Osteoblast (primary cell): ENCODE measurements around the gene SERTAD3. TPM values are rescaled to one million over a fixed set of nuclear protein-coding genes. Genes with fewer than 3 reads are reported as not detected.

Source experiments
- DNase-seq: peaks from one replicate; pipeline ENCODE4 v3.0.0; 2011; ENCODE audit warnings: low spot score, mixed read lengths; ENCODE audit not compliant: insufficient read length; ENCODE audit errors: missing footprints
- H2AFZ ChIP-seq: 2 replicates; pipeline ENCODE4 v1.6.0; 2011; ENCODE audit warnings: mild to moderate bottlenecking, low read length
- H3K27ac ChIP-seq: 2 replicates; pipeline ENCODE4 v1.5.1; 2011; ENCODE audit warnings: mild to moderate bottlenecking, low read depth, low read length, moderate library complexity
- H3K27me3 ChIP-seq: 2 replicates; pipeline ENCODE4 v1.6.0; 2012; ENCODE audit warnings: mild to moderate bottlenecking, control low read depth, inconsistent platforms, low read length, moderate library complexity; ENCODE audit not compliant: insufficient read depth
- H3K36me3 ChIP-seq: 2 replicates; pipeline ENCODE4 v1.5.1; 2011; ENCODE audit warnings: mild to moderate bottlenecking, low read length, control low read depth, moderate library complexity; ENCODE audit not compliant: insufficient read depth
- H3K4me1 ChIP-seq: 2 replicates; pipeline ENCODE4 v1.5.1; 2011; ENCODE audit warnings: mild to moderate bottlenecking, low read length, control low read depth, moderate library complexity; ENCODE audit not compliant: insufficient read depth
- H3K4me2 ChIP-seq: 2 replicates; pipeline ENCODE4 v1.6.0; 2011; ENCODE audit warnings: mild to moderate bottlenecking, low read length; ENCODE audit not compliant: insufficient read depth
- H3K4me3 ChIP-seq: fragments of 200-600 bp; sonication (generic); 3 replicates; pipeline ENCODE4 v1.5.1; 2012; ENCODE audit warnings: mild to moderate bottlenecking, low read length, inconsistent platforms; ENCODE audit not compliant: insufficient read depth
- H3K79me2 ChIP-seq: 2 replicates; pipeline ENCODE4 v1.6.0; 2012; ENCODE audit warnings: mild to moderate bottlenecking, low read length, control low read depth, inconsistent platforms; ENCODE audit not compliant: insufficient read depth
- H3K9me3 ChIP-seq: 2 replicates; pipeline ENCODE4 v1.5.1; 2011; ENCODE audit warnings: low read depth, low read length, control low read depth
- H4K20me1 ChIP-seq: 2 replicates; pipeline ENCODE4 v1.6.0; 2012; ENCODE audit warnings: mild to moderate bottlenecking, low read length, control low read depth; ENCODE audit not compliant: insufficient read depth
- total RNA-seq: library from RNA; depleted of rRNA; stranded (reverse); fragments of >200 nt; gene quantifications from 2 replicates; pipeline ENCODE4 v1.2.3, GENCODE V29; 2012
- TF ChIP-seq, protein P1 (sequence below): IDR thresholded peaks from 2 replicates; pipeline ENCODE4 v1.5.1; 2011; ENCODE audit warnings: mild to moderate bottlenecking, low read depth, low read length, moderate library complexity; ENCODE audit errors: extremely low read depth

Gene SERTAD3
- total RNA-seq, 1 donor, result 23.5 TPM

DNA sequence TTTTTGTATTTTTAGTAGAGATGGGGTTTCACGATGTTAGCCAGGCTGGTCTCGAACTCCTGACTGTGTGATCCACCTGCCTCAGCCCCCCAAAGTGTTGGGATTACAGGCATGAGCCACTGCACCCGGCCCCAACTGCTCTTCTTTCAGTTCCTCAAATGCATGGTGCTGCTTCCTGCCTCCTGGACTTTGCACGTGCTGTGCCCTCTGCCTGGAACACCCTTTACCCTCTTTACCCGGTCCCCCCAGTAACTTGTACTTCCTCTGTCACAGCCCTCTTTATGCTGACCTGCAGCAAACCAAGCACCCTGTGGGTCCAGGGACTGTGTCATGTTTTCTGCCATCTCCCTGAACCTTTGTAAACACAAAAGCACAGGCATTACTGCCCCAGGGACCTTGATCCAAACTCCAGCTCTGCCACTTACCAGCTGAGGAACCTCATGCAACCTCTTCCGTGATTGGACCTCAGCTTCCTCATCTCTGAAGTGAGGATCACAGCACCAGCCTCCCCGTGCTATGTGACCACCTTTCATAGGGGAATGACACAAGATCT, 17.6 kb upstream of the SERTAD3 start:
- Histone ChIP-seq H3K4me3 (no peak overlapping the region), H3K27ac (no peak overlapping the region), H3K79me2 (peaks cover 2% of the 10 kb centered on the region), H3K4me2 (no peak overlapping the region), H4K20me1 (no peaks in the 10 kb centered on the region), H3K4me1 (peaks cover 22% of the 10 kb centered on the region), H3K9me3 (no peaks in the 10 kb centered on the region), H3K36me3 (no peaks in the 10 kb centered on the region), H3K27me3 (peaks cover 5% of the 10 kb centered on the region), H2AFZ (no peak overlapping the region)
- TF ChIP-seq, protein P1, sequence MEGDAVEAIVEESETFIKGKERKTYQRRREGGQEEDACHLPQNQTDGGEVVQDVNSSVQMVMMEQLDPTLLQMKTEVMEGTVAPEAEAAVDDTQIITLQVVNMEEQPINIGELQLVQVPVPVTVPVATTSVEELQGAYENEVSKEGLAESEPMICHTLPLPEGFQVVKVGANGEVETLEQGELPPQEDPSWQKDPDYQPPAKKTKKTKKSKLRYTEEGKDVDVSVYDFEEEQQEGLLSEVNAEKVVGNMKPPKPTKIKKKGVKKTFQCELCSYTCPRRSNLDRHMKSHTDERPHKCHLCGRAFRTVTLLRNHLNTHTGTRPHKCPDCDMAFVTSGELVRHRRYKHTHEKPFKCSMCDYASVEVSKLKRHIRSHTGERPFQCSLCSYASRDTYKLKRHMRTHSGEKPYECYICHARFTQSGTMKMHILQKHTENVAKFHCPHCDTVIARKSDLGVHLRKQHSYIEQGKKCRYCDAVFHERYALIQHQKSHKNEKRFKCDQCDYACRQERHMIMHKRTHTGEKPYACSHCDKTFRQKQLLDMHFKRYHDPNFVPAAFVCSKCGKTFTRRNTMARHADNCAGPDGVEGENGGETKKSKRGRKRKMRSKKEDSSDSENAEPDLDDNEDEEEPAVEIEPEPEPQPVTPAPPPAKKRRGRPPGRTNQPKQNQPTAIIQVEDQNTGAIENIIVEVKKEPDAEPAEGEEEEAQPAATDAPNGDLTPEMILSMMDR, result no peak
- peak; percentile 53 for DNase-seq

DNA sequence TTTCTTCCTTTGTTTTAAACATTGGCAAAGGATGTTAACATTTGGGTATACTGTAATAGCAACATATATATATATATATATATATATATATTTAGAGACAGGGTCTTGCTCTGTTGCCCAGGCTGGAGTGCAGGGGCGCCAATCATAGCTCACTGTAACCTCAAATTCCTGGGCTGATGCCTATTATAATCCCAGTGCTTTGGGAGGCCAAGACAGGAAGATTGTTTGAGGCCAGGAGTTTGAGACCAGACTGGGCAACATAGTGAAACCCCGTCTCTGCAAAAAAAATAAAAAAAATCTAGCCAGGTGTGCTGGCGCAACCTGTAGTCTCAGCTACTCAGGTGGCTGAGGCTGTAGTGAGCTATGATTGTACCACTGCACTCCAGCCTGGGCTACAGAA, 16.1 kb upstream of the SERTAD3 start:
- no peak for DNase-seq
- peaks cover 2% of the 10 kb centered on the region for H3K79me2 ChIP-seq
- H3K4me3 ChIP-seq, result no peak overlapping the region
- no peaks in the 10 kb centered on the region for H4K20me1 ChIP-seq
- no peak overlapping the region for H3K4me2 ChIP-seq
- no peaks in the 10 kb centered on the region for H3K36me3 ChIP-seq
- TF ChIP-seq, protein P1, result no peak
- no peak overlapping the region for H3K27ac ChIP-seq
- no peak overlapping the region for H2AFZ ChIP-seq
- H3K9me3 ChIP-seq, result no peaks in the 10 kb centered on the region
- peaks cover 13% of the 10 kb centered on the region for H3K4me1 ChIP-seq
- no peaks in the 10 kb centered on the region for H3K27me3 ChIP-seq

DNA sequence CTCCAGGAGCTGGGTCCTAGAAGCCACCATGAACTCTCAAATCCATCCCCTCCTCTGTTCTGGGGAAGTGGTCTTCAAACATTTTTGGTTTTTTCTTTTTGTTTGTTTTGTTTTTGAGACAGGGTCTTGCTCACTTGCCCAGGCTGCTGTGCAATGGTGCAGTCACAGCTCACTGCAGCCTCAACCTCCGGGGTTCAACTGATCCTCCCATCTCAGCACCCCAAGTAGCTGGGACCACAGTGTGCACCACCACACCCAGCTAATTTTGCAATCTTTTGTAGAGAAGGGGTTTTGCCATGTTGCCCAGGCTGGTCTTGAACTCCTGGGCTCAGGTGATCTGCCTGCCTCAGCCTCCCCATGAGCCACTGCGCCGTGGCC, 14.5 kb upstream of the SERTAD3 start:
- Histone ChIP-seq H3K4me2 (no peak overlapping the region), H3K27me3 (no peaks in the 10 kb centered on the region), H3K36me3 (no peaks in the 10 kb centered on the region), H3K4me1 (no peaks in the 10 kb centered on the region), H3K27ac (no peak overlapping the region), H3K4me3 (no peak overlapping the region), H3K9me3 (no peaks in the 10 kb centered on the region), H2AFZ (no peak overlapping the region), H4K20me1 (no peaks in the 10 kb centered on the region), H3K79me2 (peaks cover 2% of the 10 kb centered on the region)
- no peak for DNase-seq
- TF ChIP-seq, protein P1, result no peak

DNA sequence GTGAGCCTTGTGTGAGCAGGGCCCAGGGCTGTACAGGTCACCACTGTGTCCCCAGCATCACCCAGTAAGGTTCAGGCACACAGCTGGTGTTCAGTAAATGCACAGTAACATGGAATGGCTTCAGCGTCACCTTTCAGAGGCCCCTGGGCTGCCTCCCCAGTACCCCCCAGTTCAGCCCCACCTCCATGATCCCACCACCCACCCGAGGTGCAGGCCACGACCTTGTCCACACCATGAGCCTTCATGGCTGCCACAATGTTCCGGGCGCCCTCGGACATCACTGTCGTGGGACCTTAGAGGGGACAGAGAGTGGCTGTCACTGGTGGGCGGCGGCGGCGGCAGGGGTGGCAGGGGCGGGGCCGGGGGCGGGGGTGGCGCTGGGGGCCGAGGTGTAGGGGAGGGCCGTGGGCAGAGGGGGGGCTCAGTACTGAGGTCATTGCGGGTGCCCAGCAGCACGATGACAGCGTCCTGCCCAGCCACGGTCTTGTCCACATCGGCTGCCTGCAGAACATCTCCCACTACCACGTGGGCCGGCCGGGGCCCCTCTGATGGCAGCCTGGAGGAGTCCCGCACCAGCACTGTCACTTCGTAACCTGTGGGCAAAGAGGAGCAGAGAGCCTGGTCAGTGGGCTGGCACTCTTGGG, 13.9 kb upstream of the SERTAD3 start:
- no peak overlapping the region for H3K4me3 ChIP-seq
- H3K27ac ChIP-seq, result no peak overlapping the region
- TF ChIP-seq, protein P1, result no peak
- no peaks in the 10 kb centered on the region for H3K27me3 ChIP-seq
- no peaks in the 10 kb centered on the region for H3K9me3 ChIP-seq
- peaks cover 2% of the 10 kb centered on the region for H3K79me2 ChIP-seq
- no peak overlapping the region for H2AFZ ChIP-seq
- H3K4me2 ChIP-seq, result no peak overlapping the region
- DNase-seq, result peak; percentile 50
- H3K36me3 ChIP-seq, result no peaks in the 10 kb centered on the region
- no peaks in the 10 kb centered on the region for H3K4me1 ChIP-seq
- no peaks in the 10 kb centered on the region for H4K20me1 ChIP-seq
